ENCODE measurements around the gene CASTOR2. TPM values are rescaled to one million over a fixed set of nuclear protein-coding genes. Genes with fewer than 3 reads are reported as not detected.

The CASTOR2 gene
- total and polyA plus RNA-seq, 8 donors: 0.08 to 44.3 (median 3.8) TPM; not detected in 1

DNA sequence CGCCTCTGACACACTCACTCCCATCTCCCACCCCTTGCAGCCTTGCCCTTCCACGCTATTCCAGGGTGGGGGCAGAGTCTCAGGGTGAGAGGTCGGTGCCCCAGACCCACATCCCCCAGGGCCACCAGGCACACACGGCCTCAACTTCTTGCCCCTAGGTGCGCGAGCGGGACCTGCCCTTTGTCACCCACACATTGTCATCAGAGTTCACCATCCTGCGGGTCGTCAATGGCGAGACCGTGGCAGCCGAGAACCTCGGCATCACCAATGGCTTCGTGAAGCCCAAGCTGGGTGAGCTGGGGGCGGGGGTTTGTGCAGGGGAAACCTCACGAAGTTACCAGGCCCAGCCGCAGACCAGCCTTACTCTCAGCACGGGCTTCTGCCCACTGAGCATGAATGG, 53.3 kb downstream of the CASTOR2 start:
- no peak for DNase-seq
- no peaks in the 10 kb centered on the region for H3K27me3 ChIP-seq
- 93 to 97% (median 95%) methylated on average over 14 to 18 of the region's 18 CpGs for WGBS, 5 donors
- peaks cover 0 to 61% (median 41%) of the 10 kb centered on the region in 4 donors for H3K36me3 ChIP-seq
- H3K4me1 ChIP-seq: no peaks in the 10 kb centered on the region
- intact Hi-C loops (cut with DNase I; ENCODE audit: low total_unique reads): no loop called here
- TF ChIP-seq POLR2A (IDR thresholded peaks at IDR 0.05): no peak
- TF ChIP-seq CTCF (IDR thresholded peaks at IDR 0.05): no peak
- no peak for TF ChIP-seq EP300 (IDR thresholded peaks at IDR 0.05)
- no peak for TF ChIP-seq POLR2AphosphoS5 (IDR thresholded peaks at IDR 0.05)
- no peaks in the 10 kb centered on the region for H3K9me3 ChIP-seq
- no peak overlapping the region for H3K27ac ChIP-seq
- H3K4me3 ChIP-seq: no peak overlapping the region

GRCh38 chr7:75018570-75019364, 54.3 kb downstream of the CASTOR2 start:
- intact Hi-C loops (cut with DNase I; ENCODE audit: low total_unique reads): no loop called here
- no peak overlapping the region for H3K4me3 ChIP-seq
- WGBS, 5 donors: 92 to 98% (median 95%) methylated on average over 6 to 12 of the region's 12 CpGs
- H3K36me3 ChIP-seq: peaks cover 0 to 70% (median 44%) of the 10 kb centered on the region in 4 donors
- DNase-seq: no peak
- no peaks in the 10 kb centered on the region for H3K9me3 ChIP-seq
- no peak for TF ChIP-seq POLR2AphosphoS5 (IDR thresholded peaks at IDR 0.05)
- H3K27ac ChIP-seq: no peak overlapping the region
- H3K4me1 ChIP-seq: no peaks in the 10 kb centered on the region
- no peaks in the 10 kb centered on the region for H3K27me3 ChIP-seq

DNA sequence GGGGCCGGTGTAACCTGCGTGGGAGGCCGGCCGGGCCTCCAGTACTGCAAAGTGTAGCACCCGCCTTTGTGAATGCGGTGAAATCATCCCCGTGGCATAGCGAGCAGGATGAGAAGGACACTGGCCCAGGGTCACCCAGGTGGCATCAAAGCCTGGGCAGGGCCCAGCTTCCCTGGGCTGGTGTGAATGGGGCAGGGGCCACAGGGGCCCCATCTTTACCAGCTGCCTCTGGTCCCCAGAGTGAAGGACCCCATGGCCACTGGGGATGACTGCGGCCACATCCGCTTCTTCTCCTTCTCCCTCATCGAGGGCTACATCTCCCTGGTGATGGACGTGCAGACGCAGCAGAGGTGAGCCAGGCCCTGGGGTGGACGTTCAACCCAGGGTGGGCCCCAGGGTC, 55.3 kb downstream of the CASTOR2 start:
- H3K36me3 ChIP-seq: peaks cover 0 to 80% (median 54%) of the 10 kb centered on the region in 4 donors
- H3K9me3 ChIP-seq: no peaks in the 10 kb centered on the region
- TF ChIP-seq POLR2AphosphoS5 (IDR thresholded peaks at IDR 0.05) (no peak), EP300 (IDR thresholded peaks at IDR 0.05) (no peak), POLR2A (IDR thresholded peaks at IDR 0.05) (no peak), CTCF (IDR thresholded peaks at IDR 0.05) (no peak)
- no peak overlapping the region for H3K27ac ChIP-seq
- H3K4me1 ChIP-seq: no peaks in the 10 kb centered on the region
- WGBS, 5 donors: 93 to 98% (median 96%) methylated on average over 13 to 14 of the region's 14 CpGs
- no peak for DNase-seq
- no peaks in the 10 kb centered on the region for H3K27me3 ChIP-seq
- intact Hi-C loops (cut with DNase I; ENCODE audit: low total_unique reads): no loop called here
- no peak overlapping the region for H3K4me3 ChIP-seq

- no peak for TF ChIP-seq CTCF (IDR thresholded peaks at IDR 0.05)
- TF ChIP-seq EP300 (IDR thresholded peaks at IDR 0.05): no peak
- TF ChIP-seq POLR2A (IDR thresholded peaks at IDR 0.05): no peak
- no peak for TF ChIP-seq POLR2AphosphoS5 (IDR thresholded peaks at IDR 0.05)
- WGBS, 5 donors: 91 to 94% (median 93%) methylated on average over 17 of the region's 17 CpGs; no CpG with 5 or more reads in 1 of the 5 donors
Observed at GRCh38 chr7:75024922-75025321, 60.4 kb downstream of the CASTOR2 start.

GRCh38 chr7:75028299-75028698, 63.8 kb downstream of the CASTOR2 start:
- H3K27me3 ChIP-seq: no peaks in the 10 kb centered on the region
- 77 to 91% (median 89%) methylated on average over 9 of the region's 9 CpGs for WGBS, 5 donors
- H3K27ac ChIP-seq: no peak overlapping the region
- intact Hi-C loops (cut with DNase I; ENCODE audit: low total_unique reads): no loop called here
- H3K4me3 ChIP-seq: no peak overlapping the region
- no peaks in the 10 kb centered on the region for H3K4me1 ChIP-seq
- no peak for TF ChIP-seq EP300 (IDR thresholded peaks at IDR 0.05)
- no peak for TF ChIP-seq POLR2A (IDR thresholded peaks at IDR 0.05)
- TF ChIP-seq POLR2AphosphoS5 (IDR thresholded peaks at IDR 0.05): no peak
- no peak for TF ChIP-seq CTCF (IDR thresholded peaks at IDR 0.05)
- peaks cover 0 to 12% (median 3%) of the 10 kb centered on the region in 4 donors for H3K9me3 ChIP-seq
- peaks cover 0 to 45% (median 31%) of the 10 kb centered on the region in 4 donors for H3K36me3 ChIP-seq
- DNase-seq: no peak

More at GRCh38 chr7:75024922-75025321, 60.4 kb downstream of the CASTOR2 start:
- no peak overlapping the region for H3K27ac ChIP-seq
- no peak for DNase-seq
- H3K9me3 ChIP-seq: no peaks in the 10 kb centered on the region
- H3K4me1 ChIP-seq: no peaks in the 10 kb centered on the region
- H3K4me3 ChIP-seq: no peak overlapping the region
- peaks cover 0 to 79% (median 43%) of the 10 kb centered on the region in 4 donors for H3K36me3 ChIP-seq
- intact Hi-C loops (cut with DNase I; ENCODE audit: low total_unique reads): no loop called here
- H3K27me3 ChIP-seq: no peaks in the 10 kb centered on the region
